Activated T-cell treated with anti-CD3 and anti-CD28 coated beads for 24 hours (primary cell): Measurements from ENCODE around the gene ADGRE1.
"Not testable (repeated sequence)": the region's sequence is repeated elsewhere in the genome, so short reads cannot be mapped to it uniquely, and the experiment has no call there.

Experiments used
- DNase-seq: peaks from one replicate; pipeline ENCODE4 v3.0.0-alpha.2; 2020; ENCODE audit warnings: low read depth

ADGRE1 gene

GRCh38 chr19:6887316-6887715, at the start of gene ADGRE1:
TSS of gene ADGRE1 (plus strand) at chr19:6887579. CDS start at chr19:6887609, 30 bp downstream.
- DNase-seq: no peak

- no peak for DNase-seq
Observed at GRCh38 chr19:6838062-6838655, 49.2 kb upstream of the ADGRE1 start.

GRCh38 chr19:6842871-6843607, 44.3 kb upstream of the ADGRE1 start:
- no peak for DNase-seq

- no peak for DNase-seq
Observed at GRCh38 chr19:6847828-6848200, 39.6 kb upstream of the ADGRE1 start.

- no peak for DNase-seq
Observed at GRCh38 chr19:6848986-6849385, 38.4 kb upstream of the ADGRE1 start.

GRCh38 chr19:6849876-6850275, 37.5 kb upstream of the ADGRE1 start:
- DNase-seq: no peak

GRCh38 chr19:6851359-6851758, 36.0 kb upstream of the ADGRE1 start:
- DNase-seq: no peak

GRCh38 chr19:6852001-6852400, 35.4 kb upstream of the ADGRE1 start:
- no peak for DNase-seq

- DNase-seq: no peak
Observed at GRCh38 chr19:6853868-6854267, 33.5 kb upstream of the ADGRE1 start.

- no peak for DNase-seq
Observed at GRCh38 chr19:6854758-6855157, 32.6 kb upstream of the ADGRE1 start.

- no peak for DNase-seq
Observed at GRCh38 chr19:6856749-6857372, 30.5 kb upstream of the ADGRE1 start.

- DNase-seq: no peak
Observed at GRCh38 chr19:6861683-6862286, 25.6 kb upstream of the ADGRE1 start.

GRCh38 chr19:6862673-6863078, 24.7 kb upstream of the ADGRE1 start:
- DNase-seq: peak; percentile 88

GRCh38 chr19:6864325-6864940, 22.9 kb upstream of the ADGRE1 start:
- DNase-seq: no peak

- DNase-seq: no peak
Observed at GRCh38 chr19:6865849-6866248, 21.5 kb upstream of the ADGRE1 start.

- no peak for DNase-seq
Observed at GRCh38 chr19:6866741-6867151, 20.6 kb upstream of the ADGRE1 start.

- DNase-seq: no peak
Observed at GRCh38 chr19:6868351-6868750, 19.0 kb upstream of the ADGRE1 start.

GRCh38 chr19:6869151-6869882, 18.1 kb upstream of the ADGRE1 start:
- DNase-seq: not testable (repeated sequence)

- DNase-seq: no peak
Observed at GRCh38 chr19:6873708-6874431, 13.5 kb upstream of the ADGRE1 start.

GRCh38 chr19:6875218-6875617, 12.2 kb upstream of the ADGRE1 start:
- DNase-seq: no peak

- no peak for DNase-seq
Observed at GRCh38 chr19:6876748-6877147, 10.6 kb upstream of the ADGRE1 start.
